Measurements from ENCODE around the gene SOAT1. TPM values are rescaled to one million over a fixed set of nuclear protein-coding genes. Genes with fewer than 3 reads are reported as not detected.

SOAT1 gene
- total RNA-seq, 1 donor from 2014 or later = 10.3 TPM

DNA sequence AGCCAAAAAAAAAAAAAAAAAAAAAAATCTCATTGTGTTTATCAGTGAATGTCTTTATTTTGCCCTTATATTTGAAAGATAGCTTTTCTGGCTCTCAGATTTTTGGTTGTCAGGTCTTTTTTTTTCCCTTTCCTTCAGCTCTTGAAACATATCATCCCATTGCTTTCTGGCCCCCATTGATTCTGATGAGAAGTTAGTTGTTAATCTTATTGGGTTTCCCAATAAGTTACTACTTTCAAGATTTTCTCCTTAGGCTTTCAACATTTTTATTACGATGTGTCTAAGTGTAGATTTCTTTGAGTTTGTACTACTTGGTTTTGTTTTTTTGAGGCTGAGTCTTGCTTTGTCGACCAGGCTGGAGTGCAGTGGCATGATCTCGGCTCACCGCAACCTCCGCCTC is 14.7 kb upstream of the SOAT1 start:
- H3K27me3 ChIP-seq = no peaks in the 10 kb centered on the region
- H3K4me3 ChIP-seq = no peak overlapping the region
- no peaks in the 10 kb centered on the region for H3K4me1 ChIP-seq
- intact Hi-C loops (cut with DNase I) = no loop called here
- no peaks in the 10 kb centered on the region for H3K9me3 ChIP-seq
- no peak for TF ChIP-seq POLR2A (IDR thresholded peaks at IDR 0.05)
- TF ChIP-seq POLR2AphosphoS5 (IDR thresholded peaks at IDR 0.05; ENCODE audit: insufficient read depth in 1 of 2, low read depth in 1 of 2) = no peak
- TF ChIP-seq, protein P1, sequence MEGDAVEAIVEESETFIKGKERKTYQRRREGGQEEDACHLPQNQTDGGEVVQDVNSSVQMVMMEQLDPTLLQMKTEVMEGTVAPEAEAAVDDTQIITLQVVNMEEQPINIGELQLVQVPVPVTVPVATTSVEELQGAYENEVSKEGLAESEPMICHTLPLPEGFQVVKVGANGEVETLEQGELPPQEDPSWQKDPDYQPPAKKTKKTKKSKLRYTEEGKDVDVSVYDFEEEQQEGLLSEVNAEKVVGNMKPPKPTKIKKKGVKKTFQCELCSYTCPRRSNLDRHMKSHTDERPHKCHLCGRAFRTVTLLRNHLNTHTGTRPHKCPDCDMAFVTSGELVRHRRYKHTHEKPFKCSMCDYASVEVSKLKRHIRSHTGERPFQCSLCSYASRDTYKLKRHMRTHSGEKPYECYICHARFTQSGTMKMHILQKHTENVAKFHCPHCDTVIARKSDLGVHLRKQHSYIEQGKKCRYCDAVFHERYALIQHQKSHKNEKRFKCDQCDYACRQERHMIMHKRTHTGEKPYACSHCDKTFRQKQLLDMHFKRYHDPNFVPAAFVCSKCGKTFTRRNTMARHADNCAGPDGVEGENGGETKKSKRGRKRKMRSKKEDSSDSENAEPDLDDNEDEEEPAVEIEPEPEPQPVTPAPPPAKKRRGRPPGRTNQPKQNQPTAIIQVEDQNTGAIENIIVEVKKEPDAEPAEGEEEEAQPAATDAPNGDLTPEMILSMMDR (IDR thresholded peaks at IDR 0.05) = no peak
- no peak for DNase-seq (ENCODE audit: extremely low spot score in 2 of 2)
- H3K36me3 ChIP-seq = no peaks in the 10 kb centered on the region
- no peak overlapping the region for H3K27ac ChIP-seq

DNA sequence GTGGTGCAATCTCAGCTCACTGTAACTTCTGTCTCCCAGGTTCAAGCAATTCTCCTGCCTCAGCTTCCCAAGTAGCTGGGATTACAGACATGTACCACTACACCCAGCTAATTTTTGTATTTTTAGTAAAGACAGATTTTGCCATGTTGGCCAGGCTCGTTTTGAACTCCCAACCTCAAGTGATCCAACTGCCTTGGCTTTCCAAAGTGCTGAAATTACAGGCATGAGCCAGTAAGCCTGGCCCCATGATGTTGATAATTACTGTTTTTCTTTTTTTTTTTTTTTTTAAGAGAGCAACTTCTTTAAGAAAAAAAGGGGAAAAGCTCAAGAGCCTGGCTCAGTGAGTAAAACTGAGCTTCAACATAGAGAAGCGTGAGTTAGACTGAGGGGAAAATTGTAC is 9.6 kb upstream of the SOAT1 start:
- Histone ChIP-seq H3K4me3 (no peak overlapping the region), H3K36me3 (no peaks in the 10 kb centered on the region), H3K4me1 (no peaks in the 10 kb centered on the region), H3K9me3 (no peaks in the 10 kb centered on the region), H3K27me3 (no peaks in the 10 kb centered on the region), H3K27ac (no peak overlapping the region)
- TF ChIP-seq, protein P1 (IDR thresholded peaks at IDR 0.05) = no peak
- TF ChIP-seq POLR2A (IDR thresholded peaks at IDR 0.05) (no peak), POLR2AphosphoS5 (IDR thresholded peaks at IDR 0.05; ENCODE audit: insufficient read depth in 1 of 2, low read depth in 1 of 2) (no peak)
- DNase-seq (ENCODE audit: extremely low spot score in 2 of 2) = no peak
- intact Hi-C loops (cut with DNase I) = no loop called here

DNA sequence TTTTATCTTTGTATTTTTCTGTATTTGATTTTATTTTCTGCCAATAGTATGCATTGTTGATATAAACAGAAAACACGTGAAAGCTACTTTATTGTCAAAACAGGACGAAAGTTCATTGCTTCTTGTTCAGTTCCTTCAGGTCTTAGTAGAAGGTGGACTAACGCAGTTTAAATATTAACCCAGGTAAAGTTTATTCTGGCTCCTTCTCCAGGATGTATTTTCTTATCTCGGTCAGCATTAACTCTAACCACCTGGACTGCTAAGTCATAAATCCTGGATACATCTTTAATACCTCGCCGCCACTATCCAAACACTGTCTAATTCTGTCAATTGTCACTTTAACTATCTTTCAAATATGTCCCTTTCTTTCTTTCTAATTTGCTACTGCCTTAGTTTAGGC is 5.7 kb upstream of the SOAT1 start:
- intact Hi-C loops (cut with DNase I) = no loop called here
- no peak for TF ChIP-seq POLR2A (IDR thresholded peaks at IDR 0.05)
- TF ChIP-seq POLR2AphosphoS5 (IDR thresholded peaks at IDR 0.05; ENCODE audit: insufficient read depth in 1 of 2, low read depth in 1 of 2) = no peak
- TF ChIP-seq, protein P1 (IDR thresholded peaks at IDR 0.05) = no peak
- Histone ChIP-seq H3K27ac (no peak overlapping the region), H3K4me3 (no peak overlapping the region), H3K36me3 (no peaks in the 10 kb centered on the region), H3K9me3 (no peaks in the 10 kb centered on the region), H3K27me3 (no peaks in the 10 kb centered on the region), H3K4me1 (no peaks in the 10 kb centered on the region)
- no peak for DNase-seq (ENCODE audit: extremely low spot score in 2 of 2)

DNA sequence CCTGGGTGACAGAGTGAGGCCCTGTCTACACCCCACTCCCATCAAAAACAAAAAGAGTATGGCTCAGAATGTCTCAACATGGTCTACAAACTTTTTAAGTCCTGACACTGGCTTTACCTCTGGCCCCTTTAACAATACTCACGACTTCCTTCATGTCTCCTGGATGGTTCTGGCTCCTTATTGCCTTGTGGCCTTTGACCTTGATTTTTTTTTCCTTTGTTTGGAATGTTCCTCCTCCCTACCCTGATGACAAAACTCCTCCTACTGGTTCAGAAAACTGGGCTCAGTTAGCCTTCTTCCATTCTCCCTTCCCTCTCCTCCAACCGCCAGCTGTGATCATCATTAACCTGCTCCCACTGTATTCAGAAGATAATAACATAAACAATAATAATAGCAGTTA is 4.6 kb upstream of the SOAT1 start:
- no peaks in the 10 kb centered on the region for H3K36me3 ChIP-seq
- intact Hi-C loops (cut with DNase I) = no loop called here
- DNase-seq (ENCODE audit: extremely low spot score in 2 of 2) = no peak
- H3K4me1 ChIP-seq = no peaks in the 10 kb centered on the region
- H3K4me3 ChIP-seq = no peak overlapping the region
- no peak overlapping the region for H3K27ac ChIP-seq
- H3K27me3 ChIP-seq = no peaks in the 10 kb centered on the region
- H3K9me3 ChIP-seq = no peaks in the 10 kb centered on the region
- no peak for TF ChIP-seq POLR2AphosphoS5 (IDR thresholded peaks at IDR 0.05; ENCODE audit: insufficient read depth in 1 of 2, low read depth in 1 of 2)
- TF ChIP-seq POLR2A (IDR thresholded peaks at IDR 0.05) = no peak
- TF ChIP-seq, protein P1 (IDR thresholded peaks at IDR 0.05) = no peak

DNA sequence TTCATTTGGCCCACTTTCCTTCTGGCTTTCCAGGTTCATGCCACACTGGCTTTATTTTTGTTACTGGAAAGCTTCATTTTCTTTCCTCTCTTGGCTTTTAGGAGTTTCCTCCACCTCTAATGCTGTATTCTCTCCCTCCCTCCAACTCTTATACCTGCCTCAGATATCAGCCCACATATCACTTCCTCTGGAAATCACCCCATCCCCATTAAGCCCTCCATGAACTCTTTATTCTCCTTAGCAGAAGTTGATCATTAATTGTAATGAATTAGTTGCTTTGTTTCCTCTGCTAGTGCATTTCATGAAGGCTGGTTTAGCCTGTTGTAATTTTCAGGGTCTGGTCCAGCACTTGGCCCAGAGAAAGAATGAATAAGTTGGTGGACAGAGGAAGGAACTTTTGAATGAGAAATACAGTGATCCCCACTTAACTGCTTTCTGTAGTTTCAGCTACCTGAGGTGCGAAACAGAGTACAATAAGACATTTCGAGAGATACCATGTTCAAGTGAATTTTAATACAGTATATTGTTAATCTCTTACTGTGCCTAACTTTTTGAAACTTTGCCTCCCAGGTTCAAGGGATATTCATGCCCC is 1.7 kb downstream of the SOAT1 start:
- H3K36me3 ChIP-seq = no peaks in the 10 kb centered on the region
- no peaks in the 10 kb centered on the region for H3K9me3 ChIP-seq
- no peak for DNase-seq (ENCODE audit: extremely low spot score in 2 of 2)
- peak overlapping the region in 1 of 2 donors; percentile 77 for H3K4me3 ChIP-seq
- TF ChIP-seq POLR2A (IDR thresholded peaks at IDR 0.05) = no peak
- TF ChIP-seq, protein P1 (IDR thresholded peaks at IDR 0.05) = no peak
- no peak for TF ChIP-seq POLR2AphosphoS5 (IDR thresholded peaks at IDR 0.05; ENCODE audit: insufficient read depth in 1 of 2, low read depth in 1 of 2)
- H3K27me3 ChIP-seq = no peaks in the 10 kb centered on the region
- peaks cover 12% of the 10 kb centered on the region for H3K4me1 ChIP-seq
- intact Hi-C loops (cut with DNase I) = loop anchor here (10.0 kb wide), 1 partner anchor 170 kb away; no protein-coding TSS in a partner anchor
- H3K27ac ChIP-seq = no peak overlapping the region

Data from vagina (tissue), 2 donors.